HCT116 (cell line): Measurements from ENCODE around the gene SMYD4. TPM values are rescaled to one million over a fixed set of nuclear protein-coding genes. Genes with fewer than 3 reads are reported as not detected.

ENCODE experiments used
- ATAC-seq: fragments of 200-7000 bp; cut with Tn5 transposase; 2 replicates; pipeline ENCODE4 v1.9.1; 2020; ENCODE audit warnings: mild to moderate bottlenecking, moderate library complexity
- BruUV-seq: library from RNA; stranded (reverse); fragments of 400-500 nt; replicated peaks from 2 replicates; lab custom pipeline; 2021; lab: Mats Ljungman, UMichigan
- CTCF ChIA-PET: fragments of 300-600 bp; sonication (Branson Sonifier 250); formaldehyde crosslinking; loops from one replicate; lab custom pipeline; 2021; ENCODE audit warnings: antibody characterized with exemption; lab: Charles Lee
- POLR2A ChIA-PET: fragments of 300-600, 350-600 bp; sonication (Branson Sonifier 250); formaldehyde crosslinking; loops from one replicate; lab custom pipeline; 2021; ENCODE audit warnings: antibody characterized with exemption; lab: Charles Lee
- RAD21 ChIA-PET, 2 experiments: fragments of 300-600 bp; sonication (Branson Sonifier 250); formaldehyde crosslinking; loops; one replicate each; lab custom pipeline; 2023; ENCODE audit warnings: low total read pairs in 2 of 2; ENCODE audit not compliant: uncharacterized antibody in 2 of 2, unreplicated experiment in 2 of 2, low non-redundant PET in 1 of 2; lab: Charles Lee
- DNase-seq: peaks from one replicate; pipeline ENCODE4 v3.0.0-alpha.2; 2010; ENCODE audit warnings: low read depth, low spot score
- H2AFZ ChIP-seq: fragments of 200-600 bp; shearing (Covaris generic), sonication (generic); 2 replicates; pipeline ENCODE4 v1.6.1; 2017; ENCODE audit warnings: low read depth, mixed run types, mixed read lengths, antibody characterized with exemption, low read length; ENCODE audit not compliant: poor library complexity, severe bottlenecking
- H3K27ac ChIP-seq: 2 replicates; pipeline ENCODE4 v1.5.1; 2012; ENCODE audit warnings: low read depth, low read length
- H3K27me3 ChIP-seq: fragments of 200-600 bp; sonication (generic); 2 replicates; pipeline ENCODE4 v1.6.1; 2016; ENCODE audit warnings: mixed run types, low read length, mixed read lengths; ENCODE audit not compliant: insufficient read depth
- H3K36me3 ChIP-seq, 2 experiments: fragments of 200-500 bp in 1 of 2; fragments of 200-600 bp in 1 of 2; sonication (Bioruptor generic) in 1 of 2; sonication (generic) in 1 of 2; 2 replicates each; pipeline versions ENCODE4 v1.5.1 to v1.6.1; 2014 to 2016; ENCODE audit warnings: low read length in 2 of 2, inconsistent platforms in 1 of 2, mixed read lengths in 1 of 2, mixed run types in 1 of 2; ENCODE audit not compliant: insufficient read depth in 2 of 2, control insufficient read depth in 1 of 2
- H3K4me1 ChIP-seq, 2 experiments: fragments of 200-600 bp in 1 of 2; sonication (generic) in 1 of 2; 2 replicates each; pipeline versions ENCODE4 v1.5.1 to v1.6.1; 2012 to 2017; ENCODE audit warnings: low read length in 2 of 2, inconsistent platforms in 1 of 2, mild to moderate bottlenecking in 1 of 2, mixed read lengths in 1 of 2, mixed run types in 1 of 2, moderate library complexity in 1 of 2; ENCODE audit not compliant: insufficient read depth in 2 of 2, control insufficient read depth in 1 of 2
- H3K4me2 ChIP-seq: fragments of 200-600 bp; sonication (generic); 2 replicates; pipeline ENCODE4 v1.6.1; 2017; ENCODE audit warnings: mixed run types, low read length, mixed read lengths
- H3K4me3 ChIP-seq, 2 experiments: fragments of 200-600 bp in 1 of 2; sonication (generic) in 1 of 2; replicated peaks in 1 of 2; 2 replicates each; pipeline ENCODE4 v1.5.1; 2011 to 2016; ENCODE audit warnings: low read length in 2 of 2, control low read depth in 1 of 2, low read depth in 1 of 2, mild to moderate bottlenecking in 1 of 2, mixed read lengths in 1 of 2, mixed run types in 1 of 2
- H3K79me2 ChIP-seq: fragments of 200-600 bp; sonication (generic); 2 replicates; pipeline ENCODE4 v1.6.1; 2017; ENCODE audit warnings: mild to moderate bottlenecking, mixed run types, low read length, moderate library complexity, mixed read lengths; ENCODE audit not compliant: insufficient read depth
- H3K9ac ChIP-seq: fragments of 200-600 bp; sonication (generic); 2 replicates; pipeline ENCODE4 v1.6.1; 2016; ENCODE audit warnings: low read length, mixed read lengths
- H3K9me2 ChIP-seq: fragments of 200-600 bp; sonication (generic), shearing (Covaris generic); 2 replicates; pipeline ENCODE4 v1.6.1; 2017; ENCODE audit warnings: mixed run types, mild to moderate bottlenecking, moderate library complexity; ENCODE audit not compliant: insufficient read depth
- H3K9me3 ChIP-seq, 2 experiments: fragments of 200-500 bp in 1 of 2; fragments of 200-600 bp in 1 of 2; sonication (Bioruptor generic) in 1 of 2; sonication (generic) in 1 of 2; 2 replicates each; pipeline ENCODE4 v1.6.1; 2014 to 2017; ENCODE audit warnings: low read length in 2 of 2, mixed read lengths in 2 of 2, inconsistent platforms in 1 of 2, low read depth in 1 of 2, mild to moderate bottlenecking in 1 of 2, mixed run types in 1 of 2, moderate library complexity in 1 of 2; ENCODE audit not compliant: control insufficient read depth in 1 of 2, insufficient read depth in 1 of 2
- H4K20me1 ChIP-seq: fragments of 200-600 bp; sonication (generic), shearing (Covaris generic); 2 replicates; pipeline ENCODE4 v1.6.1; 2017; ENCODE audit warnings: mixed run types, mild to moderate bottlenecking, moderate library complexity; ENCODE audit not compliant: insufficient read depth
- CBX3 ChIP-seq: IDR thresholded peaks from 2 replicates; pipeline ENCODE4 v1.6.1; 2012; ENCODE audit warnings: low read depth
- JUND ChIP-seq: IDR thresholded peaks from 2 replicates; pipeline ENCODE4 v1.6.1; 2012
- MAX ChIP-seq: IDR thresholded peaks from 2 replicates; pipeline ENCODE4 v1.6.1; 2012
- POLR2A ChIP-seq: IDR thresholded peaks from 2 replicates; pipeline ENCODE4 v1.7.0; 2011; ENCODE audit warnings: borderline replicate concordance; ENCODE audit not compliant: insufficient read depth, insufficient read length; ENCODE audit errors: extremely low read depth
- REST ChIP-seq: IDR thresholded peaks from 2 replicates; pipeline ENCODE4 v1.6.1; 2012; ENCODE audit warnings: low read depth
- SIN3A ChIP-seq: IDR thresholded peaks from 2 replicates; pipeline ENCODE4 v1.6.1; 2012; ENCODE audit warnings: low read depth
- YY1 ChIP-seq: IDR thresholded peaks from 2 replicates; pipeline ENCODE4 v1.6.1; 2011; ENCODE audit warnings: low read length, low read depth, moderate library complexity, mild to moderate bottlenecking; ENCODE audit not compliant: insufficient replicate concordance; ENCODE audit errors: extremely low read depth
- ZFX ChIP-seq: fragments of 450-650 bp; IDR thresholded peaks from 2 replicates; pipeline ENCODE4 v1.6.1; 2017
- ZNF274 ChIP-seq: fragments of 200-500 bp; sonication (Bioruptor generic); IDR thresholded peaks from 2 replicates; pipeline ENCODE4 v1.6.1; 2014; ENCODE audit warnings: mild to moderate bottlenecking, low read depth, low read length, inconsistent platforms
- intact Hi-C: fragments of 100-400 bp; cut with micrococcal nuclease; formaldehyde crosslinking; loops from 2 replicates; pipeline ENCODE4 v1.10.0; 2022
- total RNA-seq: library from RNA; stranded (reverse); gene quantifications from one replicate; pipeline ENCODE4 v1.2.1, GENCODE V29; 2021; ENCODE audit not compliant: unreplicated experiment

The SMYD4 gene
- total RNA-seq, 1 experiment from 2014 or later, result 16.9 TPM

- no peaks in the 10 kb centered on the region for H3K4me1 ChIP-seq
- H3K27me3 ChIP-seq, result no peaks in the 10 kb centered on the region
- DNase-seq, result no peak
- no peak overlapping the region for H3K4me2 ChIP-seq
- H3K27ac ChIP-seq, result no peak overlapping the region
- RAD21 ChIA-PET, result no interaction called here
- CTCF ChIA-PET, result no interaction called here
- H3K36me3 ChIP-seq, result peaks cover 34 to 53% of the 10 kb centered on the region in 2 experiments; a peak in 3 of 4 replicates
- no peaks in the 10 kb centered on the region for H3K9me2 ChIP-seq
- H2AFZ ChIP-seq, result no peak overlapping the region
- POLR2A ChIA-PET, result no interaction called here
- no peaks in the 10 kb centered on the region for H3K9me3 ChIP-seq
- intact Hi-C loops, result no loop called here
- peaks cover 3% of the 10 kb centered on the region; the same call in 1 of the 2 replicates for H4K20me1 ChIP-seq
- H3K9ac ChIP-seq, result no peak overlapping the region
- TF ChIP-seq CBX3 (no peak), ZFX (no peak), JUND (no peak), POLR2A (no peak), ZNF274 (no peak), SIN3A (no peak), REST (no peak), YY1 (no peak), MAX (no peak)
- TF ChIP-seq, all 23 proteins: peak for 0
- ATAC-seq, result no peak
- no peak overlapping the region for H3K4me3 ChIP-seq
- peaks cover 26% of the 10 kb centered on the region for H3K79me2 ChIP-seq
- no TSS peak for BruUV-seq
Measured at GRCh38 chr17:1852327-1852726, 22.6 kb upstream of the SMYD4 start.
